Measurements from ENCODE around the gene RPRD1B.

The RPRD1B gene

DNA sequence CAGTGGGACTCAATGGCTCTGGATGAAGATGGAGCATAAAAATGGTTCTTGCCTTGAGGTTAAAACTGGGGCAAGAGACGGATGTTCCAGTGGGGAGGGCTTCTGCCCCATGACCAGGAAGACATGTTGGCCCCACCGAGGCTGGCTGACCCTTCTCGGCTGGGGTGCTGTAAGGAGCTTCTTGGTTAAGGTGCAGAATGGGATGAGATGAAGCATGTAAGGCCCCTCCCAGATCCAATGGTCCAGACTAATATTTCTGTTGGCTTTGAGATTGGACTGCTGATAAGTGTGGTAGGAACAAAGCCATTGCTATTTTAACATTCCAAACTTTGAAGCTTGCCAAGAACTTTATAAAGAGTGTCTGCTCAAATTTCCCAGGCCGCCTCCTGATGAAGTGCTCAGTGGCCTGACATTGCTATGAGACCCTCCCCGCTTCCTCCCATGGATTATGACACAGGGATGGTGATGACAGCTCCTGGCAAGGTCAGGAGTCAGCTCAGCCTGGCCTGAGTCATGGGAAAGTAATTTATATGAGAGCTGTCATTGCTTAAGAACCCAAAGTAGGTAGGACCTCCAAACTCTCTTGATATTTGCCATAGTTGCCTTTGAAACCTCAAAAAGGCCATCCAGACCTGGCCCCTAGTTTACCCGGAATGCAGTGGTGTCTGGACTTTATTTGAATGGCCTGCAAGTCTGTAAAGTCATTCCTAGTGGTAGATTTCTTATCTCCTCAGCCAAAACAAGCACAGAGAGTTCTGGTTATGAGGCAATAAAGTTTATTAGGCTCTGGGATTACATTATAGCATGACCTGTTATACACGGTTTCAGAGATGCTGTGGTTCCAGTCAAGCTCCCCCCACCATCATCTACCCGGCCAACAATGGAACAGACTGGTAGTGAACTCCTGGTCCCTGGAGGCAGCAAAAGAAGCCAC lies 76.3 kb downstream of the RPRD1B start:
- no peak overlapping the region for H3K4me3 ChIP-seq (ENCODE audit: low read depth in 1 of 2, low read length in 2 of 2)
- no peaks in the 10 kb centered on the region for H3K9me3 ChIP-seq (ENCODE audit: control insufficient read depth in 1 of 2, low read length in 2 of 2)
- H3K27ac ChIP-seq (ENCODE audit: low read depth, low read length), result peak overlapping the region; percentile 24
- no peak overlapping the region for H3K9ac ChIP-seq (ENCODE audit: low read depth in 1 of 2, low read length in 2 of 2)
- no peaks in the 10 kb centered on the region for H3K36me3 ChIP-seq (ENCODE audit: control insufficient read depth in 1 of 2, insufficient read depth in 2 of 2, low read length in 2 of 2)
- no peaks in the 10 kb centered on the region for H3K27me3 ChIP-seq (ENCODE audit: control insufficient read depth in 1 of 2, insufficient read depth in 2 of 2, low read length in 2 of 2)
- H3K4me1 ChIP-seq (ENCODE audit: control insufficient read depth in 1 of 2, insufficient read depth in 2 of 2, low read length in 2 of 2), result peaks cover 21 to 25% of the 10 kb centered on the region in 2 donors

DNA sequence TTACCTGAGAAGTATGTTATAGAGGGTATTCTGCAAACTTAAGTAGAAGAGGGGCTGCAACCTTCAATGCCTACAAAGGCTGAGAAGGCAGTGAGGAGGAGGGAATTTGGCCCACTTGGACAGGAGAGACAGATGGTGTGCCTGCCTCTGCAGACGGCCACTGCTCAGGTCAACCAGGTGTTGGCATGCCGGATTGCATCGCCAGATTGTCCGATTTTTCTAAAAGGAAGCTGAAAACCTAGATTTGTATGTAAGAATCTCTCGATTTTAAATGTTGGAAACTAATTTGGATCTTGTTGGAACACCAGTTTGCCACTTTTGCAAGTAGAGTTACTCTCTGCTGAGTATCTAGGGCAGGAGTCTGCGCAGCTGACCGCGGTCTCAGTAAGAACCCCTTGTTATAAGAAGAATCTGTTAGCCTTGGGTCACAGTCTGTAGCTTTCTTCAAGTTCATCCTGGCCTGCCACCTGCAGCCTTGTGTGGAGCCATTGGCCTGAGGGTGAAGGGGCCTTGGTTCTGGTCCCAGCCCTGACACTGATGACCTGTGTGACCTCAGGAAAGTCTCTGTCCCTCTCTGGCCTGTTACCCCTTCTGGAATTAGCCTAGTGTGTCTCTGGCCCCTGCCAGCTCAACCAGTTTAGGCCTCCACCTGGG lies 77.1 kb downstream of the RPRD1B start:
- peaks cover 21 to 25% of the 10 kb centered on the region in 2 donors for H3K4me1 ChIP-seq (ENCODE audit: control insufficient read depth in 1 of 2, insufficient read depth in 2 of 2, low read length in 2 of 2)
- no peaks in the 10 kb centered on the region for H3K27me3 ChIP-seq (ENCODE audit: control insufficient read depth in 1 of 2, insufficient read depth in 2 of 2, low read length in 2 of 2)
- H3K36me3 ChIP-seq (ENCODE audit: control insufficient read depth in 1 of 2, insufficient read depth in 2 of 2, low read length in 2 of 2), result no peaks in the 10 kb centered on the region
- peak overlapping the region; percentile 24 for H3K27ac ChIP-seq (ENCODE audit: low read depth, low read length)
- H3K9ac ChIP-seq (ENCODE audit: low read depth in 1 of 2, low read length in 2 of 2), result no peak overlapping the region
- no peaks in the 10 kb centered on the region for H3K9me3 ChIP-seq (ENCODE audit: control insufficient read depth in 1 of 2, low read length in 2 of 2)
- no peak overlapping the region for H3K4me3 ChIP-seq (ENCODE audit: low read depth in 1 of 2, low read length in 2 of 2)

DNA sequence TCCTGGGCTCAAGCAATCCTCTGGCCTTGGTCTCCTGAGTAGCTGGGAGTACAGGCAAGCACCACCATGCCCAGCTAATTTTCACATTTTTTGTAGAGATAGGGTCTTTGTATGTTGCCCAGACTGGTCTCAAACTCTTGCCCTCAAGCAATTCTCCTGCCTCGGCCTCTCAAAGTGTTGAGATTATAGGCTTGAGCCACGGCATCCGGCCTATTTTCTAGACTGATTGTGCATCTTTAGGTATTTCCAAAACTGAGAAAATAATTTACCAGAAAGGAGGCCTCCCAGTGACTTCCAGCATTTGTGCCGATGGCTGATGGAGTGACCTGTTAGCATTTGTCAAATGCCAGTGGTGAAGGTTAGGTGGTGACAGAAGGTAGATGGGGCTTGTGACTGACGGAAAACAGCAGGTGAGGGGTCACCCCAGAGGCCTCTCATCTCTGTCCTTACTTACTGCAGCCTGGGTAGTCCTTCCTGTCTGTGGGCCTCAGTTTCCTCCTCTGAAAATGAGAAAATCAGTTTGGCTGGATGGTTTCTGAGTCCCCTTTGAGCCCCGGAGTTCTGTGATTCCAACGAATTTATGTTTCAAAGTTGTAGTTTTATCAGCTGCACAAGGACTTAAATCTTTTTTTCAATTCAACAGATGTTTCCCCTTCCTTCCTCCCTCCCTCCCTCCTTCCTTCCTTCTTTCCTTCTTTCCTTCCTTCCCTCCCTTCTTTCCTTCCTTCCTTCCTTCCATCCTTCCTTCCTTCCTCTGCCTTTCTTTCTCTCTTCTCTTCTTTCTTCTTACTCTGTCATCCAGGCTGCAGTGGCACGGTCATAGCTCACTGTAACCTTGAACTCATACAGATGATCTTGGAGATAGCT lies 78.1 kb downstream of the RPRD1B start:
- Histone ChIP-seq H3K9me3 (ENCODE audit: control insufficient read depth in 1 of 2, low read length in 2 of 2) (no peaks in the 10 kb centered on the region), H3K4me3 (ENCODE audit: low read depth in 1 of 2, low read length in 2 of 2) (no peak overlapping the region), H3K36me3 (ENCODE audit: control insufficient read depth in 1 of 2, insufficient read depth in 2 of 2, low read length in 2 of 2) (no peaks in the 10 kb centered on the region), H3K27me3 (ENCODE audit: control insufficient read depth in 1 of 2, insufficient read depth in 2 of 2, low read length in 2 of 2) (no peaks in the 10 kb centered on the region), H3K4me1 (ENCODE audit: control insufficient read depth in 1 of 2, insufficient read depth in 2 of 2, low read length in 2 of 2) (peaks cover 21 to 25% of the 10 kb centered on the region in 2 donors), H3K27ac (ENCODE audit: low read depth, low read length) (no peak overlapping the region), H3K9ac (ENCODE audit: low read depth in 1 of 2, low read length in 2 of 2) (no peak overlapping the region)

DNA sequence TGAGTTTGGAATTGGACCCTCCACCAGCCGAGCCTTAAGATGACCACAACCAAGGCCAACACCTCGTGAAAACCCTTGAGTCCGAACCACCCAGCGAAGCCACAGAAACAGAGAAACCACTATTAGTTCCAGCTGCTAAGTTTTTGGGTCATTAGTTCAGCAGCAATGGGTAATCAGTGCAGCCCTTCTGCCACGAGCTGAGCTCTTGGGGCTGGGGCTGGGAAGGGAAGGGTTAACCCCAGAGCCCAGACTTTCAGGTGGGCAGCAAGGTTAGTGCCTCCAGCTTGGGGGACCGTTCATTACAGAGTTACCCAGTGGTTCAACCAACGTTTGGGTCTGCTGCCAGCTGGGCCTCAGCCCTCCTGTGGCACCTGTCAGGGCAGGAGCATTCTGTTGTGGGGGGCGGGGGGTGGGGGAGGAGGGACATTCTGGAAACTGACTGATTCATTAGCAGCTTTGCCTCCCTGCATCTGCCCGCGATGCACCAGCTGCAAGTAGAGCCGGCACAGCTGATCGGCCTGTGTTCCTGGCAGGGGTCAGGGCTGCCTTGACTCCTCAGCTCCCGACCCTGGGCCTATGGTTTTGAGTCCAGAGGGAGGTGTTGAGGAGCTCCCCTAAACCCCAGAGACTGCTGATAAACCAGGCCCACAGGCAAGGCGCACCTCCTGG lies 78.8 kb downstream of the RPRD1B start:
- Histone ChIP-seq H3K36me3 (ENCODE audit: control insufficient read depth in 1 of 2, insufficient read depth in 2 of 2, low read length in 2 of 2) (no peaks in the 10 kb centered on the region), H3K4me1 (ENCODE audit: control insufficient read depth in 1 of 2, insufficient read depth in 2 of 2, low read length in 2 of 2) (peaks cover 21 to 25% of the 10 kb centered on the region in 2 donors), H3K27ac (ENCODE audit: low read depth, low read length) (no peak overlapping the region), H3K4me3 (ENCODE audit: low read depth in 1 of 2, low read length in 2 of 2) (no peak overlapping the region), H3K27me3 (ENCODE audit: control insufficient read depth in 1 of 2, insufficient read depth in 2 of 2, low read length in 2 of 2) (no peaks in the 10 kb centered on the region), H3K9me3 (ENCODE audit: control insufficient read depth in 1 of 2, low read length in 2 of 2) (no peaks in the 10 kb centered on the region), H3K9ac (ENCODE audit: low read depth in 1 of 2, low read length in 2 of 2) (no peak overlapping the region)

DNA sequence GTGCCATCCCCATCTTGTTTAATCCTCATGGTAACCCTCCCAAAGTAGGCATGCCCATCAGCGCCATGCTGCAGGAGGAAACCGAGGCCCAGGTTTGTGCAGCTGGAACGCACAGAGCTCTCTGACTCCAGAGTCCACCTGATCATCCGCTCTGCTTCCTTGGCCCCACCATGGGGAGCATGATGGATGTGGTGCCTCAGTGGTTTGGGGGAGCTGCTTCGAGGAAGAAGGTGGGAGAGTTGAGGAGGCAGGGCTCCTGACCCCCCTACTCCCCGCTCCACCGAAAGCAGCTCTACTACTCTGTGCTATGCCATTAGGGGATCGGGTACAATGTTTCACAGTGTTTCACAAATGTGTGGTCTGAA lies 79.4 kb downstream of the RPRD1B start:
- H3K27me3 ChIP-seq (ENCODE audit: control insufficient read depth in 1 of 2, insufficient read depth in 2 of 2, low read length in 2 of 2), result no peaks in the 10 kb centered on the region
- H3K4me3 ChIP-seq (ENCODE audit: low read depth in 1 of 2, low read length in 2 of 2), result no peak overlapping the region
- peaks cover 21 to 25% of the 10 kb centered on the region in 2 donors for H3K4me1 ChIP-seq (ENCODE audit: control insufficient read depth in 1 of 2, insufficient read depth in 2 of 2, low read length in 2 of 2)
- no peak overlapping the region for H3K27ac ChIP-seq (ENCODE audit: low read depth, low read length)
- H3K36me3 ChIP-seq (ENCODE audit: control insufficient read depth in 1 of 2, insufficient read depth in 2 of 2, low read length in 2 of 2), result no peaks in the 10 kb centered on the region
- H3K9ac ChIP-seq (ENCODE audit: low read depth in 1 of 2, low read length in 2 of 2), result no peak overlapping the region
- no peaks in the 10 kb centered on the region for H3K9me3 ChIP-seq (ENCODE audit: control insufficient read depth in 1 of 2, low read length in 2 of 2)

DNA sequence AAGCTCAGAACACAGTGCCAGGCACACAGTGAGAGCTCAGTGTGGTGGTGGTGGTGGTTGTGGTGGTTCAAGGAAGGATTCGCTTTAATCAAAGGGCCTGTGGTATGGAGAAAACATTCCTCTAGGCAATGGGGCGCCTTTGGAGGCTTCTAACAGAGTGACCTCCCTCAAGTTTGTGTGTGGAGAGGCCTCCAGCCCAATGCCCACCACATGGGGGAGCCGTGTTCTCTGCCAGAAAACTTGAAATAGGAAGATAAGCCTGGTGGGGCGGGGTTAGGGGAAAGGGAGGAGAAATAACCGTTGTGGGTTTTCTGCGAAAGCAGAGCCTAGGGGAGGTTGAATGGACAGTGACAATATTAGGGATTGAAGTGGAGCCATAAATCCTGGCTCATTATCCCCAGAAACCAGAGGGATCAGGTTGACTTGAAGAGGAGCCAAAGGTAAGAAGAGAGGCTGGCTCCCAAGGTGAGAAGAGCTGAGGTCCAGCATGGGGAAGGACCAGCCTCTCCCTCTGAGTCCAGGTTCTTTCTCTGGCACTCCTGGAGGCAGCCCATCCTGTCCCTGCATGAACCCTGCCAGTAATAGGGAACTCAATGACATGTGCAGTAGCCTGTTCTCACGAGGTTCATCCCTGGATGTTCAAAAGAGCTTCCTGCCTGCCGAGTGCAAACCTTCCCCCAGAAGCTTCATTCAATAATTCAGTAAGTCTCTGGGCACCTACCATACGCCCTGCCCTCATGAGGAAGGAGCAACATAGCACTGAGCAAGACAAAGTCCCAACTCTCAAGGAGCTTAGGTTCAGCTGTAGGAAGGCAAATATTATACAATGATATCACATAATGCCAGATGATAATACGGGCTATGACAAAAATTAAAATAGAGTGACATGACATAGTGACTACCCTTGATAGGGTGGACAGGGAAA lies 80.1 kb downstream of the RPRD1B start:
- H3K27ac ChIP-seq (ENCODE audit: low read depth, low read length), result no peak overlapping the region
- no peak overlapping the region for H3K4me3 ChIP-seq (ENCODE audit: low read depth in 1 of 2, low read length in 2 of 2)
- peaks cover 19 to 25% of the 10 kb centered on the region in 2 donors for H3K4me1 ChIP-seq (ENCODE audit: control insufficient read depth in 1 of 2, insufficient read depth in 2 of 2, low read length in 2 of 2)
- no peaks in the 10 kb centered on the region for H3K9me3 ChIP-seq (ENCODE audit: control insufficient read depth in 1 of 2, low read length in 2 of 2)
- H3K36me3 ChIP-seq (ENCODE audit: control insufficient read depth in 1 of 2, insufficient read depth in 2 of 2, low read length in 2 of 2), result no peaks in the 10 kb centered on the region
- H3K9ac ChIP-seq (ENCODE audit: low read depth in 1 of 2, low read length in 2 of 2), result no peak overlapping the region
- no peaks in the 10 kb centered on the region for H3K27me3 ChIP-seq (ENCODE audit: control insufficient read depth in 1 of 2, insufficient read depth in 2 of 2, low read length in 2 of 2)

DNA sequence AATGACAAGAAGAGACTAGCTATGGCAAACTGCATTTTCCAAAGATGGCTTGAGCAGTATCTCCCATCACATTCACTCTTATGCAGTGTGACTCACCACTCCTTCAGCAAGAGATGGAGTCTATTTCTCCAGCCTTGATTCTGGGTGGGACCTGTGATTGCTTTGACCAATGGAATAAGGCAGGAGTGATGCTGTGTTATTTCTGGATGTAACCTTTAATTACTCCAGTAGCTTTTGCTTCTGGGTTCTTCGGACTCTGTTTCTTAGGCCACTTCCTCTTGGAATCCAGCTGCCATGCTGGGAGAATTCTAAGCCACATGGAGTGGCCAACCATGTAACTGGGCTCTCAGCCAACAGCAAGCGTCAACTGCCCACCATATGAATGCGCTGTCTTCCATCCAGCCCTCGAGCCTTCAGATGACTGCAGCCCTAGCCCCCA lies 80.8 kb downstream of the RPRD1B start:
- H3K4me3 ChIP-seq (ENCODE audit: low read depth in 1 of 2, low read length in 2 of 2), result no peak overlapping the region
- no peaks in the 10 kb centered on the region for H3K36me3 ChIP-seq (ENCODE audit: control insufficient read depth in 1 of 2, insufficient read depth in 2 of 2, low read length in 2 of 2)
- H3K9me3 ChIP-seq (ENCODE audit: control insufficient read depth in 1 of 2, low read length in 2 of 2), result no peaks in the 10 kb centered on the region
- H3K4me1 ChIP-seq (ENCODE audit: control insufficient read depth in 1 of 2, insufficient read depth in 2 of 2, low read length in 2 of 2), result peaks cover 16 to 24% of the 10 kb centered on the region in 2 donors
- H3K9ac ChIP-seq (ENCODE audit: low read depth in 1 of 2, low read length in 2 of 2), result no peak overlapping the region
- no peak overlapping the region for H3K27ac ChIP-seq (ENCODE audit: low read depth, low read length)
- H3K27me3 ChIP-seq (ENCODE audit: control insufficient read depth in 1 of 2, insufficient read depth in 2 of 2, low read length in 2 of 2), result no peaks in the 10 kb centered on the region

DNA sequence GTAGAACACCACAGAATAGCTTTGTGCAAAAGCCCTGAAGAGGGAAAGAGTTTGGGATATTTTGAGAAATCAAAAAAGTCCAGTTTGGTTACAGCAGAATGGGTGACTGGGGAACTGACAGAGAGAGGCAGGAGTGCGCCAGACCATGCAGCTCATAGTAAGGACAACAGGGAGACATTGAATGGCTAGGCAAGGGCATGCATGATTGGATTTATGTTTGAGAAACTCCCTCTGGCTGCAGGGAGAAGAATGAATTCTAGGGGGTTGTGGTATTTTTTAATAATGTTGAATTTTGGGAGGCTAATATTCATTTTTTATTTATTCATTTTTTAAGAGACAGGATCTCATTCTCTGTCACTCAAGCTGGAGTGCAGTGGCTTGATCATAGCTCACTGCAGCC lies 81.7 kb downstream of the RPRD1B start:
- Histone ChIP-seq H3K4me3 (ENCODE audit: low read depth in 1 of 2, low read length in 2 of 2) (no peak overlapping the region), H3K27me3 (ENCODE audit: control insufficient read depth in 1 of 2, insufficient read depth in 2 of 2, low read length in 2 of 2) (no peaks in the 10 kb centered on the region), H3K4me1 (ENCODE audit: control insufficient read depth in 1 of 2, insufficient read depth in 2 of 2, low read length in 2 of 2) (peaks cover 9 to 15% of the 10 kb centered on the region in 2 donors), H3K9ac (ENCODE audit: low read depth in 1 of 2, low read length in 2 of 2) (no peak overlapping the region), H3K9me3 (ENCODE audit: control insufficient read depth in 1 of 2, low read length in 2 of 2) (no peaks in the 10 kb centered on the region), H3K36me3 (ENCODE audit: control insufficient read depth in 1 of 2, insufficient read depth in 2 of 2, low read length in 2 of 2) (no peaks in the 10 kb centered on the region), H3K27ac (ENCODE audit: low read depth, low read length) (no peak overlapping the region)

DNA sequence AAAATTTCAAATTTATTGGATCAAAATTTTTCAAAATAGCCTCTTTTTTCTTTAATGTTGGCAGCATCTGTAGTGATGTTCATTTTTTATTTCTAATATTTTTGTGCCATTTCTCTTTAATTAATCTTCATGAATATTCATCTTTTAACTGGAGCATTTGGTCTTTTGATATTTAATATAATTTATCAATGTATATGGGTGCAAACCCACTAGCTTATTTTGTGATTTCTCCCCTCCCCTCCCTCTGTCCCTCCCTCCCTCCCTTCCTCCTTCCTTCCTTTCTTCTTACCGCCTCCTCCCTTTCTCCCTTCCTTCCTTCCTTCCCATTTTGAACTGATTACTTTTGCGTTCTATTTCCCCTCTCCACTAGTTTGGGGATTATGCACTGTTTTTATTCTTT lies 82.3 kb downstream of the RPRD1B start:
- Histone ChIP-seq H3K4me1 (ENCODE audit: control insufficient read depth in 1 of 2, insufficient read depth in 2 of 2, low read length in 2 of 2) (peaks cover 4 to 11% of the 10 kb centered on the region in 2 donors), H3K9ac (ENCODE audit: low read depth in 1 of 2, low read length in 2 of 2) (no peak overlapping the region), H3K36me3 (ENCODE audit: control insufficient read depth in 1 of 2, insufficient read depth in 2 of 2, low read length in 2 of 2) (no peaks in the 10 kb centered on the region), H3K4me3 (ENCODE audit: low read depth in 1 of 2, low read length in 2 of 2) (no peak overlapping the region), H3K9me3 (ENCODE audit: control insufficient read depth in 1 of 2, low read length in 2 of 2) (no peaks in the 10 kb centered on the region), H3K27me3 (ENCODE audit: control insufficient read depth in 1 of 2, insufficient read depth in 2 of 2, low read length in 2 of 2) (no peaks in the 10 kb centered on the region), H3K27ac (ENCODE audit: low read depth, low read length) (no peak overlapping the region)

All from duodenal mucosa (tissue), 2 donors.